Smooth muscle cell (in vitro differentiated cells): ENCODE data around the gene TCL1A. TPM values are rescaled to one million over a fixed set of nuclear protein-coding genes. Genes with fewer than 3 reads are reported as not detected.
"Not testable (repeated sequence)": the region's sequence is repeated elsewhere in the genome, so short reads cannot be mapped to it uniquely, and the experiment has no call there.

Experiments used
- DNase-seq: peaks from one replicate; lab custom pipeline; 2025; ENCODE audit not compliant: unreplicated experiment; lab: John Stamatoyannopoulos, UW
- H2AFZ ChIP-seq: fragments of 200-600 bp; sonication (generic); 2 replicates; pipeline ENCODE4 v1.6.0; 2016; ENCODE audit warnings: antibody characterized with exemption, low read depth, mild to moderate bottlenecking
- H3F3A ChIP-seq: fragments of 200-600 bp; sonication (generic); 2 replicates; pipeline ENCODE4 v1.6.0; 2017; ENCODE audit warnings: antibody characterized with exemption, low read depth
- H3K27ac ChIP-seq: fragments of 200-600 bp; sonication (generic); 2 replicates; pipeline ENCODE4 v1.5.1; 2016; ENCODE audit warnings: low read depth, mild to moderate bottlenecking
- H3K27me3 ChIP-seq: fragments of 200-600 bp; sonication (generic); 2 replicates; pipeline ENCODE4 v1.6.1; 2016; ENCODE audit warnings: low read depth, mild to moderate bottlenecking
- H3K36me3 ChIP-seq: fragments of 200-600 bp; sonication (generic); 2 replicates; pipeline ENCODE4 v1.5.1; 2016; ENCODE audit warnings: low read depth
- H3K4me1 ChIP-seq: fragments of 200-600 bp; sonication (generic); 2 replicates; pipeline ENCODE4 v1.5.1; 2016; ENCODE audit warnings: low read depth
- H3K4me2 ChIP-seq: fragments of 200-600 bp; sonication (generic); 2 replicates; pipeline ENCODE4 v1.6.0; 2016; ENCODE audit warnings: mild to moderate bottlenecking
- H3K4me3 ChIP-seq: fragments of 200-600 bp; sonication (generic); 2 replicates; pipeline ENCODE4 v1.5.1; 2016; ENCODE audit warnings: mild to moderate bottlenecking
- H3K79me2 ChIP-seq: fragments of 200-600 bp; sonication (generic); 2 replicates; pipeline ENCODE4 v1.6.0; 2016; ENCODE audit warnings: low read depth, mild to moderate bottlenecking
- H3K9ac ChIP-seq: fragments of 200-600 bp; sonication (generic); 2 replicates; pipeline ENCODE4 v1.6.0; 2016; ENCODE audit warnings: low read depth
- H3K9me3 ChIP-seq: fragments of 200-600 bp; sonication (generic); replicated peaks from 2 replicates; pipeline ENCODE4 v1.5.1; 2016; ENCODE audit warnings: low read depth
- H4K20me1 ChIP-seq: fragments of 200-600 bp; sonication (generic); 2 replicates; pipeline ENCODE4 v1.6.0; 2016; ENCODE audit warnings: low read depth
- WGBS: methylation state at CpG from one replicate; pipeline ENCODE4 v1.1.7; 2016; ENCODE audit warnings: low lambda C conversion rate; 5-methylcytosine and 5-hydroxymethylcytosine counted together
- polyA plus RNA-seq: library from polyadenylated mRNA; unstranded; fragments of >200 nt; fragmentation: Nextera tagmentation; extraction: Ambion mirVana; gene quantifications from 2 replicates; pipeline ENCODE4 v1.2.1, GENCODE V29; 2016
- total RNA-seq: library from RNA; depleted of rRNA; stranded (reverse); fragments of >200 nt; gene quantifications from 2 replicates; pipeline ENCODE4 v1.2.3, GENCODE V29; 2014
- TF ChIP-seq, protein P1 (sequence below): fragments of 200-600 bp; sonication (generic); IDR thresholded peaks from 2 replicates; pipeline ENCODE4 v1.5.1; 2017; ENCODE audit warnings: borderline replicate concordance, mild to moderate bottlenecking, antibody characterized with exemption; ENCODE audit not compliant: insufficient read depth, poor library complexity, severe bottlenecking

TCL1A gene, protein sequence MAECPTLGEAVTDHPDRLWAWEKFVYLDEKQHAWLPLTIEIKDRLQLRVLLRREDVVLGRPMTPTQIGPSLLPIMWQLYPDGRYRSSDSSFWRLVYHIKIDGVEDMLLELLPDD
- not detected in 2 replicates for total RNA-seq
- polyA plus RNA-seq: not detected in 2 replicates

DNA sequence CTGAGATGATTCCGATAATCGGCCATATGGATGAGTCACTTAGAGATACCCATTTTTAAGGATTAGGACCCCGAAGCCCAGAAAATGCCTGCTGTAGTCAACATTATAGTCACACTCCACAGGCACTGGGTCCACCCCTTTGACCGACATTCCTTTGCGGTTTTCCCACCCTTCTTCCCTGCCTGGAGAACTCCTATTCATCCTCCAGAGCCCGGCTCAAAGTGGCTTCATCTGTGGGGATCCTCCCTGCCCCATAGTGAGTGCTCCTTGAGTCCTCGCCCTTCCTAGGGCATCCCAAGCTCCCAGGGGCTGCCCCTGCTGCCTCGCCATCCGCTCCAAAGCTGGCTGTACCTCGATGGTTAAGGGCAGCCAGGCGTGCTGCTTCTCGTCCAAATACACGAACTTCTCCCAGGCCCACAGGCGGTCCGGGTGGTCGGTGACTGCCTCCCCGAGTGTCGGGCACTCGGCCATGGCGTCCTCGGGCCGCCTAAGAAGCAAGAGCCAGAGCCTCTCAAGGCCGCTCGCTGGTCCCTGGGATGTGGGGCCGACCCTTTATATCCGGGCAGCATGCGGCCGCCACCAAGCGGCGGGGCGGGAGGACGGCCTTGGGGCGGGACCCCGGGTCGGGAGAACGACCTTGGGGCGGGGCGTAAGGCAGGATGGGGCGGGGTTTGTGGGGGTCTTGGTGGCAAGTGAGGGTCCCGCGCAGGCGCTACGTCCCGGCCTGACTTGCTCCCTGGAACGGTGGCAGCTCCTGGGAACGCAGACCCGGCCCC, at the start of gene TCL1A:
Gene TCL1A, minus strand, starts transcription at position 530 of the 776 bp plus-strand sequence. Its CDS starts 59 bp downstream, at position 471.
- H4K20me1 ChIP-seq: no peaks in the 10 kb centered on the region
- no peak within 1 kb of the TSS for H2AFZ ChIP-seq
- H3K36me3 ChIP-seq: no peaks in the 10 kb centered on the region
- TF ChIP-seq, protein P1, sequence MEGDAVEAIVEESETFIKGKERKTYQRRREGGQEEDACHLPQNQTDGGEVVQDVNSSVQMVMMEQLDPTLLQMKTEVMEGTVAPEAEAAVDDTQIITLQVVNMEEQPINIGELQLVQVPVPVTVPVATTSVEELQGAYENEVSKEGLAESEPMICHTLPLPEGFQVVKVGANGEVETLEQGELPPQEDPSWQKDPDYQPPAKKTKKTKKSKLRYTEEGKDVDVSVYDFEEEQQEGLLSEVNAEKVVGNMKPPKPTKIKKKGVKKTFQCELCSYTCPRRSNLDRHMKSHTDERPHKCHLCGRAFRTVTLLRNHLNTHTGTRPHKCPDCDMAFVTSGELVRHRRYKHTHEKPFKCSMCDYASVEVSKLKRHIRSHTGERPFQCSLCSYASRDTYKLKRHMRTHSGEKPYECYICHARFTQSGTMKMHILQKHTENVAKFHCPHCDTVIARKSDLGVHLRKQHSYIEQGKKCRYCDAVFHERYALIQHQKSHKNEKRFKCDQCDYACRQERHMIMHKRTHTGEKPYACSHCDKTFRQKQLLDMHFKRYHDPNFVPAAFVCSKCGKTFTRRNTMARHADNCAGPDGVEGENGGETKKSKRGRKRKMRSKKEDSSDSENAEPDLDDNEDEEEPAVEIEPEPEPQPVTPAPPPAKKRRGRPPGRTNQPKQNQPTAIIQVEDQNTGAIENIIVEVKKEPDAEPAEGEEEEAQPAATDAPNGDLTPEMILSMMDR: no peak
- no peak within 1 kb of the TSS for H3K9ac ChIP-seq
- WGBS: 90% methylated on average over 38 of the region's 47 CpGs
- H3K4me2 ChIP-seq: no peak within 1 kb of the TSS
- no peak for DNase-seq
- no peak within 1 kb of the TSS for H3K4me3 ChIP-seq
- no peaks in the 10 kb centered on the region for H3K4me1 ChIP-seq
- no peak within 1 kb of the TSS for H3K27ac ChIP-seq
- no peaks in the 10 kb centered on the region for H3F3A ChIP-seq
- peaks cover 12% of the 10 kb centered on the region for H3K27me3 ChIP-seq
- no peaks in the 10 kb centered on the region for H3K9me3 ChIP-seq
- no peaks in the 10 kb centered on the region for H3K79me2 ChIP-seq

DNA sequence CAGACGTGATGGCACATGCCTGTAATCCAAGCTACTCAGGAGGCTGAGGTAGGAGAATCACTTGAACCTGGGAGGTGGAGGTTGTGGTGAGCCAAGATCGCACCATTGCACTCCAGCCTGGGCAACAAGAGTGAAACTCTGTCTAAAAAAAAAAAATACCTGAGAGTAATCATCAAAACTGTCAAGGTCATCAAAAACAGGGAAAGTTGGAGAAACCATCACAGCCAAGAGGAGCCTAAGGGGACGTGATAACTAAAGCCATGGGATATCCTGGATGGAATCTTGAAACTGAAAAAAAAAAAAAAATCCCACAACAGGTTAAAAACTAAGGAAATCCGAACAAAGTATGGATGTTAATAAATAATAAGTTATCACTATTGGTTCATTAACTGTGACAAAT, 49.1 kb upstream of the TCL1A start:
- not testable (repeated sequence) for H3K9me3 ChIP-seq, H3F3A ChIP-seq, H3K79me2 ChIP-seq, H3K27ac ChIP-seq, H2AFZ ChIP-seq, H4K20me1 ChIP-seq, H3K4me3 ChIP-seq, H3K4me1 ChIP-seq, H3K9ac ChIP-seq, DNase-seq, H3K27me3 ChIP-seq, H3K4me2 ChIP-seq, H3K36me3 ChIP-seq
- 85% methylated on average over 4 of the region's 4 CpGs for WGBS

DNA sequence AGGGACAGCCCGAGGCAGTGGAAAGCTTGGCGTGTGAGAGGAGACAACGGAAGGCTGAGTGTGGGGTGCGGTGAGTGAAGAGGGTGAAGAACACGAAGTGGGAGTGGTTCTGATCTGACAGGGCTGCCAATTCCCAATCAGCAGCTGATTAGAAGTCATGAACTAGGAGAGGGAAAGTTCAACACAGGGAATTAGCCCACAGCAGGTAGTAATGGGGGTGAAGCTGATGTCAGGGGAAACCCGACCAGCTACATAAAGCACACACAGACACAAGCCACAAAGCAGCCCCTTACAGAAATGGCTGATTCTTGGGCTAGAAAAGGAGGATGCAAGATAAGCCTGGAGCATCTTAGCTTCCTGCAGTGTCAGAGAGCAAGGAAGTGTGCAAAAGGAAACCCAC, 47.5 kb upstream of the TCL1A start:
- H2AFZ ChIP-seq: no peak overlapping the region
- H3K4me3 ChIP-seq: no peak overlapping the region
- no peaks in the 10 kb centered on the region for H3K79me2 ChIP-seq
- DNase-seq: no peak
- no peak overlapping the region for H3K4me2 ChIP-seq
- WGBS: 70% methylated on average over 6 of the region's 6 CpGs
- H3K27ac ChIP-seq: no peak overlapping the region
- no peaks in the 10 kb centered on the region for H3K9me3 ChIP-seq
- H3K27me3 ChIP-seq: no peaks in the 10 kb centered on the region
- H3K36me3 ChIP-seq: no peaks in the 10 kb centered on the region
- H3F3A ChIP-seq: no peaks in the 10 kb centered on the region
- no peaks in the 10 kb centered on the region for H4K20me1 ChIP-seq
- TF ChIP-seq, protein P1: no peak
- no peaks in the 10 kb centered on the region for H3K4me1 ChIP-seq
- no peak overlapping the region for H3K9ac ChIP-seq

DNA sequence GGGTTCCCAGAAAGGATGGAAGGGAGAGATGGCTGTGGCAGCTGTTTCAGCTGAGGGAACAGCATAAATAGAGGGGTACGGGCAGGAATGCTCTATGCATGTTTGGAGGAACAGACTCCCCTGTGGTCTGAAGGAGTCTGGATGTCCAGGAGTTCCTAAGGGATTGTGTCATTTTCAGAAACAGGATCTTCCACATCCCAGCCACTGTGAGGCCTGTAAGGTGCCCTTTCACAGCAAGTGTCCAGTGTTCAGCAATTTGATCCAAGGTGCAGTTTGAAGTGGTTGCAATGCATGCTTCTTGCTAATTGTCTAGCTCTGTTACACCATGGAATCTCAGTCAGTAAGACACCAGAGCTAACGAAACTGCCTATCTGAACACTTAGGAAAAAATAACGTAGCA, 46.7 kb upstream of the TCL1A start:
- Histone ChIP-seq H3K4me3 (no peak overlapping the region), H3K36me3 (no peaks in the 10 kb centered on the region), H4K20me1 (no peaks in the 10 kb centered on the region), H3F3A (no peaks in the 10 kb centered on the region), H3K27me3 (no peaks in the 10 kb centered on the region), H3K9ac (no peak overlapping the region), H2AFZ (no peak overlapping the region), H3K79me2 (no peaks in the 10 kb centered on the region), H3K27ac (no peak overlapping the region), H3K4me1 (no peaks in the 10 kb centered on the region), H3K4me2 (no peak overlapping the region), H3K9me3 (no peaks in the 10 kb centered on the region)
- 77% methylated on average over 3 of the region's 3 CpGs for WGBS
- TF ChIP-seq, protein P1: no peak
- no peak for DNase-seq
